Pancreas (tissue), 10 donors: ENCODE measurements around the gene GAB1. TPM values are rescaled to one million over a fixed set of nuclear protein-coding genes. Genes with fewer than 3 reads are reported as not detected.

ENCODE experiments used
- ATAC-seq, 4 donors: fragments of 200-7000 bp; cut with Tn5 transposase; one replicate each; pipeline versions ENCODE4 v1.8.0 to v1.9.1; 2020; ENCODE audit warnings: mild to moderate bottlenecking in 4 of 4, moderate library complexity in 4 of 4
- DNase-seq, 6 donors: peaks; one replicate each; pipeline ENCODE4 v3.0.0-alpha.2; 2020
- FAIRE-seq: peaks from 2 replicates; lab custom pipeline; 2012; peaks lifted over from hg19 to GRCh38; lab: Jason Lieb, UNC
- H3K27ac ChIP-seq, 4 donors: fragments of 200-600 bp; sonication (generic); 1 replicate in 3 of 4; 2 replicates in 1 of 4; pipeline versions ENCODE4 v1.5.0 to v1.8.0; 2020
- H3K27me3 ChIP-seq, 4 donors: fragments of 200-600 bp; one replicate each; pipeline ENCODE4 v1.8.0; 2021
- H3K36me3 ChIP-seq, 3 donors: fragments of 200-600 bp; sonication (generic) in 1 of 3; one replicate each; pipeline versions ENCODE4 v1.5.0 to v1.8.0; 2020 to 2021
- H3K4me1 ChIP-seq, 3 donors: fragments of 200-600 bp; one replicate each; pipeline ENCODE4 v1.8.0; 2021
- H3K4me3 ChIP-seq, 4 donors: fragments of 200-600 bp; sonication (generic) in 2 of 4; one replicate each; pipeline versions ENCODE4 v1.5.0 to v1.8.0; 2020 to 2021
- H3K9me3 ChIP-seq, 4 donors: fragments of 200-600 bp; one replicate each; pipeline ENCODE4 v1.8.0; 2021
- CTCF ChIP-seq, 4 donors: fragments of 200-600 bp; sonication (generic) in 3 of 4; IDR thresholded peaks; one replicate each; pipeline versions ENCODE4 v1.5.0 to v1.8.0; 2021; ENCODE audit warnings: antibody characterized with exemption in 4 of 4
- WGBS, 2 donors: extraction: QIAGEN DNeasy Blood & Tissue Kit; methylation state at CpG; one replicate each; pipeline ENCODE4 v1.1.7; 2013; 5-methylcytosine and 5-hydroxymethylcytosine counted together
- intact Hi-C, 3 donors: fragments of 100-400 bp; cut with DNase I; formaldehyde crosslinking; loops; one replicate each; pipeline versions ENCODE4 v1.11.1 to v1.14.2; 2022
- polyA plus RNA-seq, 2 donors: library from polyadenylated mRNA; stranded (reverse); fragments of 200-250 nt; gene quantifications; one replicate each; pipeline ENCODE4 v1.2.3, GENCODE V29; 2013
- total RNA-seq, 6 donors: library from RNA; stranded (reverse); fragmentation: NEBNext Ultra II Directional in 4 of 6; extraction: Animal tissue kit (Norgen Biotek cat#: 25700) in 4 of 6; gene quantifications; one replicate each; pipeline versions ENCODE4 v1.2.1 to v1.2.4, GENCODE V29; 2021 to 2023
- donor health status: healthy with polysubstance abuse.
- donor health status: DM: no; HTN: no; CAD: no; lungs with moderate emphysema.
- donor health status: DM: no; HTN: no; CAD: no.
- donor health status: control.
- donor health status: control.
- donor health status: Bipolar disorder and iron deficiency.
- donor health status: DM: yes; HTN: yes; CAD: no.
- donor health status: DM: no; HTN: no; CAD: no.
- donor health status: DM: no; HTN: no; CAD: no.
- donor health status: DM: yes; HTN: yes; CAD: no.

Gene GAB1
- total and polyA plus RNA-seq, 8 donors: 3.0 to 21.2 (median 9.9) TPM

GRCh38 chr4:143386812-143387211 is 50.1 kb downstream of the GAB1 start:
- H3K9me3 ChIP-seq: no peaks in the 10 kb centered on the region
- no peaks in the 10 kb centered on the region for H3K27me3 ChIP-seq
- H3K27ac ChIP-seq: no peak overlapping the region
- H3K4me1 ChIP-seq: peaks cover 9 to 32% (median 23%) of the 10 kb centered on the region in 3 donors
- FAIRE-seq (no peak), DNase-seq (no peak), ATAC-seq (no peak)
- TF ChIP-seq CTCF (IDR thresholded peaks at IDR 0.05): no peak
- 95 to 98% methylated on average over 1 of the region's 1 CpG for WGBS, 2 donors
- intact Hi-C loops: no loop called here
- no peaks in the 10 kb centered on the region for H3K36me3 ChIP-seq
- H3K4me3 ChIP-seq: no peak overlapping the region

GRCh38 chr4:143389579-143390195 is 53.0 kb downstream of the GAB1 start:
- no peak for FAIRE-seq
- peak in 3 of 4 donors; percentile 61 to 68 (median 68) for ATAC-seq
- no peaks in the 10 kb centered on the region for H3K36me3 ChIP-seq
- no peak for DNase-seq
- no peaks in the 10 kb centered on the region for H3K9me3 ChIP-seq
- H3K4me3 ChIP-seq: no peak overlapping the region
- no peak overlapping the region for H3K27ac ChIP-seq
- WGBS, 2 donors: 85 to 93% methylated on average over 1 of the region's 1 CpG
- intact Hi-C loops: no loop called here
- TF ChIP-seq CTCF (IDR thresholded peaks at IDR 0.05): no peak
- H3K27me3 ChIP-seq: no peaks in the 10 kb centered on the region
- peaks cover 0 to 19% (median 15%) of the 10 kb centered on the region in 3 donors for H3K4me1 ChIP-seq

- FAIRE-seq (no peak), ATAC-seq (peak in 2 of 4 donors; percentile 60 to 63), DNase-seq (no peak)
- no peak for TF ChIP-seq CTCF (IDR thresholded peaks at IDR 0.05)
- H3K36me3 ChIP-seq: no peaks in the 10 kb centered on the region
- H3K27ac ChIP-seq: no peak overlapping the region
- no peaks in the 10 kb centered on the region for H3K9me3 ChIP-seq
- intact Hi-C loops: no loop called here
- no peaks in the 10 kb centered on the region for H3K27me3 ChIP-seq
- H3K4me3 ChIP-seq: no peak overlapping the region
- WGBS, 2 donors: 91% methylated on average over 3 of the region's 3 CpGs
- peaks cover 0 to 19% (median 15%) of the 10 kb centered on the region in 3 donors for H3K4me1 ChIP-seq
Observed at GRCh38 chr4:143390764-143391163, 54.1 kb downstream of the GAB1 start.

GRCh38 chr4:143391261-143391660 is 54.6 kb downstream of the GAB1 start:
- Histone ChIP-seq H3K4me1 (peaks cover 0 to 19% (median 15%) of the 10 kb centered on the region in 3 donors), H3K4me3 (no peak overlapping the region), H3K27ac (no peak overlapping the region), H3K36me3 (no peaks in the 10 kb centered on the region), H3K9me3 (no peaks in the 10 kb centered on the region), H3K27me3 (no peaks in the 10 kb centered on the region)
- FAIRE-seq: no peak
- no peak for ATAC-seq
- TF ChIP-seq CTCF (IDR thresholded peaks at IDR 0.05): no peak
- intact Hi-C loops: no loop called here
- WGBS, 2 donors: 91 to 95% methylated on average over 3 of the region's 3 CpGs
- DNase-seq: no peak

- Histone ChIP-seq H3K36me3 (no peaks in the 10 kb centered on the region), H3K4me3 (no peak overlapping the region), H3K27me3 (no peaks in the 10 kb centered on the region), H3K9me3 (no peaks in the 10 kb centered on the region), H3K4me1 (peaks cover 0 to 19% (median 15%) of the 10 kb centered on the region in 3 donors), H3K27ac (no peak overlapping the region)
- FAIRE-seq (no peak), ATAC-seq (no peak), DNase-seq (no peak)
- intact Hi-C loops: no loop called here
- TF ChIP-seq CTCF (IDR thresholded peaks at IDR 0.05): no peak
- 66 to 71% methylated on average over 3 of the region's 3 CpGs for WGBS, 2 donors
Observed at GRCh38 chr4:143391895-143392294, 55.2 kb downstream of the GAB1 start.
